Activated T-cell treated with anti-CD3 and anti-CD28 coated beads, Interleukin-2, amount 50 U/mL, for 1 hour (primary cell): ENCODE data around the gene ADCY2.

Experiments
- DNase-seq: peaks from one replicate; pipeline ENCODE4 v3.0.0-alpha.2; 2020

Gene ADCY2

GRCh38 chr5:7754490-7754889 is 358.6 kb downstream of the ADCY2 start:
- DNase-seq = no peak

- DNase-seq = no peak
Measured at GRCh38 chr5:7754997-7755596, 359.2 kb downstream of the ADCY2 start.

GRCh38 chr5:7755958-7756357 is 360.0 kb downstream of the ADCY2 start:
- no peak for DNase-seq

GRCh38 chr5:7756453-7756852 is 360.5 kb downstream of the ADCY2 start:
- DNase-seq = no peak

GRCh38 chr5:7759257-7759871 is 363.4 kb downstream of the ADCY2 start:
- DNase-seq = no peak

- no peak for DNase-seq
Measured at GRCh38 chr5:7759951-7760580, 364.1 kb downstream of the ADCY2 start.

GRCh38 chr5:7762267-7762666 is 366.3 kb downstream of the ADCY2 start:
- DNase-seq = no peak

GRCh38 chr5:7763621-7764072 is 367.7 kb downstream of the ADCY2 start:
- DNase-seq = no peak

GRCh38 chr5:7764452-7764851 is 368.5 kb downstream of the ADCY2 start:
- no peak for DNase-seq

- no peak for DNase-seq
Measured at GRCh38 chr5:7770436-7770835, 374.5 kb downstream of the ADCY2 start.

GRCh38 chr5:7772141-7772540 is 376.2 kb downstream of the ADCY2 start:
- no peak for DNase-seq

- no peak for DNase-seq
Measured at GRCh38 chr5:7773178-7773577, 377.2 kb downstream of the ADCY2 start.

- DNase-seq = no peak
Measured at GRCh38 chr5:7776442-7776841, 380.5 kb downstream of the ADCY2 start.

GRCh38 chr5:7779019-7780005 is 383.4 kb downstream of the ADCY2 start:
- DNase-seq = no peak

- DNase-seq = no peak
Measured at GRCh38 chr5:7781899-7782298, 386.0 kb downstream of the ADCY2 start.

GRCh38 chr5:7784683-7785380 is 388.9 kb downstream of the ADCY2 start:
- DNase-seq = no peak

GRCh38 chr5:7787770-7788169 is 391.8 kb downstream of the ADCY2 start:
- DNase-seq = no peak

- no peak for DNase-seq
Measured at GRCh38 chr5:7789567-7789966, 393.6 kb downstream of the ADCY2 start.

GRCh38 chr5:7793895-7794294 is 398.0 kb downstream of the ADCY2 start:
- DNase-seq = no peak

- no peak for DNase-seq
Measured at GRCh38 chr5:7794311-7794710, 398.4 kb downstream of the ADCY2 start.

GRCh38 chr5:7794823-7795222 is 398.9 kb downstream of the ADCY2 start:
- DNase-seq = no peak

GRCh38 chr5:7795306-7795705 is 399.4 kb downstream of the ADCY2 start:
- no peak for DNase-seq
